Caco-2 (cell line): ENCODE data around the gene LRRC10. TPM values are rescaled to one million over a fixed set of nuclear protein-coding genes. Genes with fewer than 3 reads are reported as not detected.

Source experiments
- BruUV-seq: library from RNA; stranded (reverse); fragments of 400-500 nt; replicated peaks from 2 replicates; lab custom pipeline; 2021; lab: Mats Ljungman, UMichigan
- CTCF ChIA-PET: fragments of 300-600 bp; sonication (Branson Sonifier 250); formaldehyde crosslinking; loops from one replicate; lab custom pipeline; 2022; ENCODE audit warnings: antibody characterized with exemption; lab: Charles Lee
- POLR2A ChIA-PET: fragments of 300-600 bp; sonication (Branson Sonifier 250); formaldehyde crosslinking; loops from one replicate; lab custom pipeline; 2022; ENCODE audit warnings: antibody characterized with exemption; lab: Charles Lee
- DNase-seq, 2 experiments: peaks; one replicate each; pipeline versions ENCODE4 v3.0.0 to v3.0.0-alpha.2; 2020 to 2022
- H3K27me3 ChIP-seq: replicated peaks from 2 replicates; pipeline ENCODE4 v1.6.0; 2011; ENCODE audit warnings: low read length; ENCODE audit not compliant: control insufficient read depth, insufficient read depth
- H3K36me3 ChIP-seq: 2 replicates; pipeline ENCODE4 v1.5.1; 2011; ENCODE audit warnings: low read length; ENCODE audit not compliant: control insufficient read depth, insufficient read depth
- H3K4me1 ChIP-seq: fragments of 250-450 bp; sonication (Bioruptor Pico); 2 replicates; pipeline ENCODE4 v1.5.1; 2020; ENCODE audit warnings: mild to moderate bottlenecking
- H3K4me3 ChIP-seq: 2 replicates; pipeline ENCODE4 v1.5.1; 2011; ENCODE audit warnings: low read depth, mild to moderate bottlenecking, control low read depth, low read length
- H3K9me3 ChIP-seq: fragments of 250-450 bp; sonication (Bioruptor Pico); 2 replicates; pipeline ENCODE4 v1.5.1; 2020; ENCODE audit warnings: mild to moderate bottlenecking, moderate library complexity
- H3K27ac Mint-ChIP-seq: one replicate; pipeline ENCODE4 v1.8.0; 2022; ENCODE audit warnings: mixed read lengths; ENCODE audit not compliant: unreplicated experiment
- H3K27me3 Mint-ChIP-seq: one replicate; pipeline ENCODE4 v1.8.0; 2022; ENCODE audit warnings: mixed read lengths; ENCODE audit not compliant: insufficient read depth, unreplicated experiment
- H3K36me3 Mint-ChIP-seq: one replicate; pipeline ENCODE4 v1.8.0; 2022; ENCODE audit warnings: mild to moderate bottlenecking, mixed read lengths; ENCODE audit not compliant: insufficient read depth, unreplicated experiment
- H3K4me1 Mint-ChIP-seq: one replicate; pipeline ENCODE4 v1.8.0; 2022; ENCODE audit warnings: low read depth, mixed read lengths; ENCODE audit not compliant: unreplicated experiment
- H3K4me3 Mint-ChIP-seq: one replicate; pipeline ENCODE4 v1.8.0; 2022; ENCODE audit warnings: mild to moderate bottlenecking, moderate library complexity, mixed read lengths; ENCODE audit not compliant: unreplicated experiment
- H3K9me3 Mint-ChIP-seq: one replicate; pipeline ENCODE4 v1.8.0; 2022; ENCODE audit warnings: mixed read lengths; ENCODE audit not compliant: unreplicated experiment
- intact Hi-C: fragments of 100-400 bp; cut with micrococcal nuclease; formaldehyde crosslinking; loops from one replicate; pipeline ENCODE4 v1.10.0; 2022; ENCODE audit not compliant: unreplicated experiment
- total RNA-seq: library from RNA; stranded (reverse); gene quantifications from 2 replicates; pipeline ENCODE4 v1.2.3, GENCODE V29; 2022
- TF ChIP-seq, protein P1 (sequence below), 2 experiments: fragments of 200-600 bp in 1 of 2; IDR thresholded peaks; 1 replicate in 1 of 2; 2 replicates in 1 of 2; pipeline versions ENCODE4 v1.5.1 to v1.8.0; 2011 to 2022; ENCODE audit warnings: antibody characterized with exemption in 1 of 2, control low read depth in 1 of 2, inconsistent platforms in 1 of 2, low read depth in 1 of 2, low read length in 1 of 2, mild to moderate bottlenecking in 1 of 2, moderate library complexity in 1 of 2; ENCODE audit not compliant: insufficient read depth in 1 of 2, severe bottlenecking in 1 of 2, unreplicated experiment in 1 of 2

The LRRC10 gene
- total RNA-seq, 1 experiment from 2014 or later, result not detected

DNA sequence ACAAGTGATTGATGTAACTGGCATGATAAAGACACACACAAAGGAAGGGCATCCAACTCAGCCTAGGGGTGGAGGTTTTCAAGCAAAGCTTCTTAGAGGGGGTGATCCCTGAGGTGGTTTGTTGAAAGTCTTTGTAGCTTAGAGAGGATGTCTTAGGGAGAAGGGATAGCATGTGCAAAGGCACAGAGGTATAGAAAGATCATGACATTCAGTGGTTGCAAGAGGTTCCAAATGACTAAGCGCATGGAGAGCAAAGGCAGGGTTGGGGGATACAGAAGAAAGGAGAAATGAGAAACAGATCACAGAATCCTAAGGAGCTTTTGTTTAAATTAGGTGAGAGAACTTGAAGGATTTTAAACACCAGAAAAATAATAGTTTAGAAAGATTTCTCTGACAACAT, 30.6 kb downstream of the LRRC10 start:
- Mint-ChIP-seq H3K27me3 (no peaks in the 10 kb centered on the region), H3K4me1 (peaks cover 11% of the 10 kb centered on the region), H3K27ac (peak overlapping the region; percentile 8), H3K9me3 (no peaks in the 10 kb centered on the region), H3K4me3 (no peak overlapping the region), H3K36me3 (peaks cover 73% of the 10 kb centered on the region)
- no peaks in the 10 kb centered on the region for H3K4me1 ChIP-seq
- intact Hi-C loops, result no loop called here
- POLR2A ChIA-PET, result interaction anchor here (0.5 kb wide), 1 partner anchor 124 kb away, joined by 8 read pairs; no protein-coding TSS in a partner anchor
- H3K27me3 ChIP-seq, result no peaks in the 10 kb centered on the region
- H3K9me3 ChIP-seq, result no peaks in the 10 kb centered on the region
- H3K36me3 ChIP-seq, result no peaks in the 10 kb centered on the region; the same call in 1 of the 2 replicates
- no TSS peak for BruUV-seq
- H3K4me3 ChIP-seq, result no peak overlapping the region
- TF ChIP-seq, protein P1, sequence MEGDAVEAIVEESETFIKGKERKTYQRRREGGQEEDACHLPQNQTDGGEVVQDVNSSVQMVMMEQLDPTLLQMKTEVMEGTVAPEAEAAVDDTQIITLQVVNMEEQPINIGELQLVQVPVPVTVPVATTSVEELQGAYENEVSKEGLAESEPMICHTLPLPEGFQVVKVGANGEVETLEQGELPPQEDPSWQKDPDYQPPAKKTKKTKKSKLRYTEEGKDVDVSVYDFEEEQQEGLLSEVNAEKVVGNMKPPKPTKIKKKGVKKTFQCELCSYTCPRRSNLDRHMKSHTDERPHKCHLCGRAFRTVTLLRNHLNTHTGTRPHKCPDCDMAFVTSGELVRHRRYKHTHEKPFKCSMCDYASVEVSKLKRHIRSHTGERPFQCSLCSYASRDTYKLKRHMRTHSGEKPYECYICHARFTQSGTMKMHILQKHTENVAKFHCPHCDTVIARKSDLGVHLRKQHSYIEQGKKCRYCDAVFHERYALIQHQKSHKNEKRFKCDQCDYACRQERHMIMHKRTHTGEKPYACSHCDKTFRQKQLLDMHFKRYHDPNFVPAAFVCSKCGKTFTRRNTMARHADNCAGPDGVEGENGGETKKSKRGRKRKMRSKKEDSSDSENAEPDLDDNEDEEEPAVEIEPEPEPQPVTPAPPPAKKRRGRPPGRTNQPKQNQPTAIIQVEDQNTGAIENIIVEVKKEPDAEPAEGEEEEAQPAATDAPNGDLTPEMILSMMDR (IDR thresholded peaks at IDR 0.05; ENCODE audit: insufficient read depth in 1 of 2, low read depth in 1 of 2, low read length in 1 of 2, severe bottlenecking in 1 of 2, unreplicated experiment in 1 of 2), result no peak
- no peak for DNase-seq
- CTCF ChIA-PET, result interaction anchor here (0.6 to 2.7 kb wide), 3 partner anchors 9 to 186 kb away, joined by 3 to 12 read pairs (median 4); no protein-coding TSS in a partner anchor

DNA sequence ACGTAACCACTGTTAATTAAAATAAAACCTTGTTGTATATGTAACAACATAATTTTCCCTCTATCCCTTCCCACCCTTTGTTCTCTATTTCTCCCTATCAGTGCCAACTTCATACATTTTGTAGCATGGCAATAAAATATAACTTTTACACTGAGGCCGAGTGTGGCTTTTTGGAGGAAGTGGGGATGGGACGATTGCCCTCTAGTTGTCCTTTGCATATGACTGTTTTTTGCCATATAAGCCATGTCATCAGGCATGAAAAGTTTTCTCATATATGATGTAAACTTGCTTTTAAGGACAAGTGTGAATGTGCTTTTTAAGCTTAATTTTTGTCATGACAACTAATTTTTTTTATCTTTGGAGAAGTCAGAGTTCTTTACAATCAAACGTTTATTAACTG, 31.7 kb downstream of the LRRC10 start:
- Mint-ChIP-seq H3K27ac (no peak overlapping the region), H3K4me1 (peaks cover 11% of the 10 kb centered on the region), H3K27me3 (no peaks in the 10 kb centered on the region), H3K4me3 (no peak overlapping the region), H3K36me3 (peaks cover 75% of the 10 kb centered on the region), H3K9me3 (no peaks in the 10 kb centered on the region)
- Histone ChIP-seq H3K9me3 (no peaks in the 10 kb centered on the region), H3K36me3 (peaks cover 5% of the 10 kb centered on the region), H3K27me3 (no peaks in the 10 kb centered on the region), H3K4me3 (no peak overlapping the region), H3K4me1 (no peaks in the 10 kb centered on the region)
- no TSS peak for BruUV-seq
- intact Hi-C loops, result no loop called here
- POLR2A ChIA-PET, result no interaction called here
- no peak for DNase-seq
- TF ChIP-seq, protein P1 (IDR thresholded peaks at IDR 0.05; ENCODE audit: insufficient read depth in 1 of 2, low read depth in 1 of 2, low read length in 1 of 2, severe bottlenecking in 1 of 2, unreplicated experiment in 1 of 2), result no peak
- CTCF ChIA-PET, result interaction anchor here (2.7 kb wide), 1 partner anchor 8 kb away, joined by 12 read pairs; no protein-coding TSS in a partner anchor

DNA sequence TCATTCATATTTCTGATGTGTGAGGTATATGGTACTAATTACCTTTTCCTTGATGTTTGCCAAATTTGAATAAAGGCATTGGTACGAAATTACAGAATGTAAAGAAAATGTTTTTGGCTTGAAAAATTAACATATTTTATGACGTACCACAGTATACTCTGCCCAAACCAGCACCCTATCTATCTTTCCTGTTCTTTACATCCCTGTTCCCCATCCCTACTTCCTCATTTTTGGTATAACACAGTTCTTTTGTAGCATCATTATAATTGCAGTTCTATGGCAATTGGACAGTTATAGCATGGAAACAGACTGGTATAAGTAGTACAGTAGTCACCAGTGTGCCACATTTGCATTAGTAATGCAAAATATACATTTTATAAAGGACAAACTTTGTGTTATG, 32.4 kb downstream of the LRRC10 start:
- POLR2A ChIA-PET, result no interaction called here
- H3K36me3 Mint-ChIP-seq, result peaks cover 80% of the 10 kb centered on the region
- intact Hi-C loops, result no loop called here

More for the DNA sequence above, 32.4 kb downstream of the LRRC10 start:
- peaks cover 5% of the 10 kb centered on the region for H3K36me3 ChIP-seq
- no peaks in the 10 kb centered on the region for H3K9me3 Mint-ChIP-seq
- no peak overlapping the region for H3K4me3 Mint-ChIP-seq
- no peak overlapping the region for H3K4me3 ChIP-seq
- H3K27ac Mint-ChIP-seq, result no peak overlapping the region
- no peaks in the 10 kb centered on the region for H3K4me1 ChIP-seq
- H3K4me1 Mint-ChIP-seq, result peaks cover 11% of the 10 kb centered on the region
- no peak for DNase-seq
- no peaks in the 10 kb centered on the region for H3K9me3 ChIP-seq
- TF ChIP-seq, protein P1 (IDR thresholded peaks at IDR 0.05; ENCODE audit: insufficient read depth in 1 of 2, low read depth in 1 of 2, low read length in 1 of 2, severe bottlenecking in 1 of 2, unreplicated experiment in 1 of 2), result no peak
- BruUV-seq, result no TSS peak
- no peaks in the 10 kb centered on the region for H3K27me3 ChIP-seq
- H3K27me3 Mint-ChIP-seq, result no peaks in the 10 kb centered on the region
- CTCF ChIA-PET, result no interaction called here
